Stimulated activated CD4-positive, alpha-beta T cell treated with anti-CD3 and anti-CD28 coated beads, Interleukin-4, amount 100 ng/mL, for 1 hour (primary cell): ENCODE measurements around the gene ADNP2.
A peak's percentile ranks its signal among the peaks of the same experiment; 100 is the strongest.

Experiments
- DNase-seq: peaks from one replicate; pipeline ENCODE4 v3.0.0-alpha.2; 2020

Gene ADNP2

GRCh38 chr18:80108739-80109675 lies at the start of gene ADNP2:
ADNP2 (plus strand) TSS chr18:80109262; CDS start chr18:80117543, 8,281 bp downstream.
- DNase-seq: peak; percentile 75

- no peak for DNase-seq
Measured at GRCh38 chr18:80059945-80060344, 49.1 kb upstream of the ADNP2 start.

GRCh38 chr18:80065705-80066104 lies 43.4 kb upstream of the ADNP2 start:
- DNase-seq: no peak

- DNase-seq: no peak
Measured at GRCh38 chr18:80067321-80067720, 41.7 kb upstream of the ADNP2 start.

- no peak for DNase-seq
Measured at GRCh38 chr18:80067897-80068296, 41.2 kb upstream of the ADNP2 start.

GRCh38 chr18:80068571-80069272 lies 40.3 kb upstream of the ADNP2 start:
- DNase-seq: no peak

- no peak for DNase-seq
Measured at GRCh38 chr18:80070825-80071224, 38.2 kb upstream of the ADNP2 start.

- DNase-seq: no peak
Measured at GRCh38 chr18:80074183-80074582, 34.9 kb upstream of the ADNP2 start.

- no peak for DNase-seq
Measured at GRCh38 chr18:80074697-80075096, 34.4 kb upstream of the ADNP2 start.

GRCh38 chr18:80075940-80076339 lies 33.1 kb upstream of the ADNP2 start:
- DNase-seq: no peak

GRCh38 chr18:80076379-80076778 lies 32.7 kb upstream of the ADNP2 start:
- no peak for DNase-seq

GRCh38 chr18:80077873-80078272 lies 31.2 kb upstream of the ADNP2 start:
- DNase-seq: no peak

GRCh38 chr18:80086281-80086680 lies 22.8 kb upstream of the ADNP2 start:
- DNase-seq: no peak

GRCh38 chr18:80088036-80088435 lies 21.0 kb upstream of the ADNP2 start:
- DNase-seq: no peak

- DNase-seq: no peak
Measured at GRCh38 chr18:80088823-80089222, 20.2 kb upstream of the ADNP2 start.

GRCh38 chr18:80095414-80095813 lies 13.6 kb upstream of the ADNP2 start:
- DNase-seq: no peak

- no peak for DNase-seq
Measured at GRCh38 chr18:80096032-80096565, 13.0 kb upstream of the ADNP2 start.

GRCh38 chr18:80097201-80097600 lies 11.9 kb upstream of the ADNP2 start:
- no peak for DNase-seq

GRCh38 chr18:80103231-80103630 lies 5.8 kb upstream of the ADNP2 start:
- DNase-seq: no peak

GRCh38 chr18:80104364-80104779 lies 4.7 kb upstream of the ADNP2 start:
- DNase-seq: no peak

GRCh38 chr18:80105369-80106167 lies 3.5 kb upstream of the ADNP2 start:
- no peak for DNase-seq

- DNase-seq: no peak
Measured at GRCh38 chr18:80106482-80107051, 2.5 kb upstream of the ADNP2 start.

- DNase-seq: no peak
Measured at GRCh38 chr18:80107426-80107825, 1.6 kb upstream of the ADNP2 start.
